Upper lobe of left lung (tissue), 6 donors: ENCODE data around the gene GABPB1. TPM values are rescaled to one million over a fixed set of nuclear protein-coding genes. Genes with fewer than 3 reads are reported as not detected.

Experiments
- ATAC-seq, 2 donors: fragments of 200-7000 bp; cut with Tn5 transposase; one replicate each; pipeline ENCODE4 v1.9.1; 2022; ENCODE audit warnings: mild to moderate bottlenecking in 2 of 2, moderate library complexity in 2 of 2; ENCODE audit not compliant: low FRiP score in 2 of 2
- DNase-seq, 2 donors: peaks; one replicate each; pipeline ENCODE4 v3.0.0-alpha.2; 2019 to 2020
- H3K27ac ChIP-seq, 4 donors: fragments of 200-600 bp; sonication (generic); one replicate each; pipeline ENCODE4 v1.5.1; 2016 to 2019
- H3K27me3 ChIP-seq, 4 donors: fragments of 200-600 bp; sonication (generic); one replicate each; pipeline ENCODE4 v1.5.1; 2017 to 2019
- H3K36me3 ChIP-seq, 4 donors: fragments of 200-600 bp; sonication (generic); one replicate each; pipeline ENCODE4 v1.5.1; 2016 to 2019
- H3K4me1 ChIP-seq, 4 donors: fragments of 200-600 bp; sonication (generic); one replicate each; pipeline ENCODE4 v1.5.1; 2018 to 2019
- H3K4me3 ChIP-seq, 4 donors: fragments of 200-600 bp; sonication (generic); one replicate each; pipeline ENCODE4 v1.5.1; 2017 to 2019; ENCODE audit warnings: mild to moderate bottlenecking in 2 of 4, moderate library complexity in 1 of 4
- H3K9me3 ChIP-seq, 4 donors: fragments of 200-600 bp; sonication (generic); one replicate each; pipeline ENCODE4 v1.5.1; 2018 to 2019
- CTCF ChIP-seq, 6 experiments: fragments of 450-650 bp in 4 of 6; fragments of 200-600 bp in 2 of 6; sonication (generic) in 2 of 6; IDR thresholded peaks; one replicate each; pipeline ENCODE4 v1.5.1; 2016 to 2019; ENCODE audit warnings: antibody characterized with exemption in 6 of 6
- EP300 ChIP-seq, 4 donors: sonication (generic); formaldehyde crosslinking; IDR thresholded peaks; one replicate each; pipeline ENCODE4 v1.5.1; 2017; ENCODE audit warnings: antibody characterized with exemption in 4 of 4, control low read depth in 2 of 4
- POLR2A ChIP-seq, 4 donors: fragments of 450-650 bp; IDR thresholded peaks; one replicate each; pipeline ENCODE4 v1.5.1; 2016 to 2017; ENCODE audit warnings: antibody characterized with exemption in 4 of 4, mild to moderate bottlenecking in 2 of 4
- POLR2AphosphoS5 ChIP-seq, 2 donors: sonication (generic); formaldehyde crosslinking; IDR thresholded peaks; one replicate each; pipeline ENCODE4 v1.5.1; 2017; ENCODE audit warnings: antibody characterized with exemption in 2 of 2
- whole genome bisulfite sequencing, 2 donors: methylation state at CpG; one replicate each; pipeline ENCODE4 v1.1.5; 2017 to 2018; 5-methylcytosine and 5-hydroxymethylcytosine counted together
- total RNA-seq, 6 donors: library from RNA; depleted of rRNA in 4 of 6; stranded (reverse); fragments of >200 nt in 4 of 6; gene quantifications; one replicate each; pipeline versions ENCODE4 v1.1.0 to v1.2.1, GENCODE V29; 2016 to 2021
- donor health status: DM: no; HTN: no; CAD: no; lungs with moderate emphysema.
- donor health status: DM: no; HTN: yes; CAD: no; lungs with severe emphysema.

GABPB1 gene
- total RNA-seq, 6 donors from 2014 or later: 7.3 to 22.5 (median 14.4) TPM

DNA sequence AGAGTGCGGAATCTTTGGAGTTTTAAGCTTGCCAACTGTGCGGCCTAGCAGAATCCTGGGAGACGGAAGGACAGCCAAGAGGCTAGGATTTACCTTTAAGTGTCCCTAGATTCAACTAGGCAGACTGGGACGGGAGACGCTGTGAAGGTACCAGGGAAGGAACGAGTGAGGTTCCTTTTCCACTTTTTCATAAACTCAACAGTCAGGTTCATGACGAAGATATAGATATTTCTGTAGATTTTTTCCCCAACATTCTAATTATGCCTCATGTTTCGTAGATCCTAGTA, 564 bp upstream of the GABPB1 start:
- peak overlapping the region; percentile 88 to 93 (median 90) for H3K4me3 ChIP-seq
- ATAC-seq (peak in 1 of 2 donors; percentile 11), DNase-seq (no peak)
- no peaks in the 10 kb centered on the region for H3K27me3 ChIP-seq
- H3K4me1 ChIP-seq: peaks cover 36 to 46% (median 43%) of the 10 kb centered on the region in 4 donors
- no peaks in the 10 kb centered on the region for H3K9me3 ChIP-seq
- peak overlapping the region; percentile 99 to 100 (median 100) for H3K27ac ChIP-seq
- peaks cover 0 to 9% (median under 1%) of the 10 kb centered on the region in 4 donors for H3K36me3 ChIP-seq
- WGBS, 2 donors: 0 to 1% methylated on average over 8 of the region's 8 CpGs
- TF ChIP-seq EP300 (IDR thresholded peaks at IDR 0.05): no peak
- TF ChIP-seq POLR2A (IDR thresholded peaks at IDR 0.05): no peak
- TF ChIP-seq POLR2AphosphoS5 (IDR thresholded peaks at IDR 0.05): no peak
- TF ChIP-seq CTCF (IDR thresholded peaks at IDR 0.05): no peak

GRCh38 chr15:50353975-50354837, 792 bp downstream of the GABPB1 start:
- TF ChIP-seq POLR2A (IDR thresholded peaks at IDR 0.05) (peak in 3 of 4 donors; percentile 65 to 86 (median 80)), POLR2AphosphoS5 (IDR thresholded peaks at IDR 0.05) (peak; percentile 69 to 81), EP300 (IDR thresholded peaks at IDR 0.05) (peak in 1 of 4 donors; percentile 33), CTCF (IDR thresholded peaks at IDR 0.05) (peak in 1 of 6 experiments; percentile 6)
- 0 to 3% methylated on average over 15 to 57 of the region's 79 CpGs for WGBS, 2 donors
- DNase-seq: peak; percentile 69 to 92

GRCh38 chr15:50353251-50353974, 1.6 kb downstream of the GABPB1 start:
- 0% methylated on average over 6 of the region's 6 CpGs for WGBS, 2 donors
- ATAC-seq (peak; percentile 66 to 76), DNase-seq (no peak)
- Histone ChIP-seq H3K9me3 (no peaks in the 10 kb centered on the region), H3K4me3 (peak overlapping the region; percentile 88 to 93 (median 90)), H3K27me3 (no peaks in the 10 kb centered on the region), H3K27ac (peak overlapping the region; percentile 99 to 100 (median 100)), H3K4me1 (peaks cover 46 to 67% (median 53%) of the 10 kb centered on the region in 4 donors), H3K36me3 (peaks cover 0 to 3% (median 0%) of the 10 kb centered on the region in 4 donors)
- TF ChIP-seq EP300 (IDR thresholded peaks at IDR 0.05) (peak in 2 of 4 donors; percentile 64 to 72), POLR2AphosphoS5 (IDR thresholded peaks at IDR 0.05) (peak in 1 of 2 donors; percentile 64), POLR2A (IDR thresholded peaks at IDR 0.05) (no peak)

More at GRCh38 chr15:50353975-50354837, 792 bp downstream of the GABPB1 start:
- peak overlapping the region; percentile 99 to 100 (median 100) for H3K27ac ChIP-seq
- no peaks in the 10 kb centered on the region for H3K9me3 ChIP-seq
- H3K4me1 ChIP-seq: peaks cover 46 to 59% (median 52%) of the 10 kb centered on the region in 4 donors
- peak overlapping the region; percentile 88 to 93 (median 90) for H3K4me3 ChIP-seq
- peak; percentile 71 to 84 for ATAC-seq
- no peaks in the 10 kb centered on the region for H3K27me3 ChIP-seq
- H3K36me3 ChIP-seq: peaks cover 0 to 3% (median 0%) of the 10 kb centered on the region in 4 donors

GRCh38 chr15:50350621-50351020, 4.4 kb downstream of the GABPB1 start:
- TF ChIP-seq EP300 (IDR thresholded peaks at IDR 0.05) (no peak), POLR2A (IDR thresholded peaks at IDR 0.05) (no peak), POLR2AphosphoS5 (IDR thresholded peaks at IDR 0.05) (no peak), CTCF (IDR thresholded peaks at IDR 0.05) (no peak)
- no peak overlapping the region for H3K4me3 ChIP-seq
- DNase-seq (no peak), ATAC-seq (no peak)
- WGBS, 2 donors: 71 to 73% methylated on average over 3 of the region's 3 CpGs
- H3K4me1 ChIP-seq: peaks cover 32 to 51% (median 35%) of the 10 kb centered on the region in 4 donors
- H3K9me3 ChIP-seq: no peaks in the 10 kb centered on the region
- no peaks in the 10 kb centered on the region for H3K36me3 ChIP-seq
- peak overlapping the region in 2 of 4 donors; percentile 99 to 100 for H3K27ac ChIP-seq
- H3K27me3 ChIP-seq: no peaks in the 10 kb centered on the region

DNA sequence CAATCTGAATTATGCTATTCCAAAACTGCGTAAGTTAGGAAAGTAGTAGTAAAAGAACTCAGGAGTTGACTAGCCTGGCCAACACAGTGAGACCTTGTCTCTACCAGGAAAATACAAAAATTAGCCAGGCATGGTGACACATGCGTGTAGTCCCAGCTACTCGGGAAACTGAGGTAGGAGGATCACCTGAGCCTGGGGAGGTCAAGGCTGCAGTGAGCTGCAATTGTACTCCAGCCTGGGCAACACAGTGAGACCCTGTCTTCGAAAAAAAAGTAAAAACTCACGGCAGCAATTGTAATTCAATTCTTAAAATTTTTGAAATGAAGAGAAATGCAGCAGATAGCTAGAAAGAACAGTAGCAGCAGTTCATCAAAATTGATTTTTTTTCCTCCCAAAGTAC, 9.7 kb downstream of the GABPB1 start:
- no peak for ATAC-seq
- no peak for DNase-seq
- no peak overlapping the region for H3K27ac ChIP-seq
- no peak overlapping the region for H3K4me3 ChIP-seq
- no peaks in the 10 kb centered on the region for H3K27me3 ChIP-seq
- H3K36me3 ChIP-seq: no peaks in the 10 kb centered on the region
- no peaks in the 10 kb centered on the region for H3K9me3 ChIP-seq
- TF ChIP-seq POLR2AphosphoS5 (IDR thresholded peaks at IDR 0.05): no peak
- TF ChIP-seq EP300 (IDR thresholded peaks at IDR 0.05): no peak
- no peak for TF ChIP-seq POLR2A (IDR thresholded peaks at IDR 0.05)
- no peak for TF ChIP-seq CTCF (IDR thresholded peaks at IDR 0.05)
- peaks cover 7 to 22% (median 11%) of the 10 kb centered on the region in 4 donors for H3K4me1 ChIP-seq
- WGBS, 2 donors: 97% methylated on average over 5 of the region's 5 CpGs
